ENCODE data around the gene P2RY8. TPM values are rescaled to one million over a fixed set of nuclear protein-coding genes. Genes with fewer than 3 reads are reported as not detected.

Gene P2RY8
- total and polyA plus RNA-seq, 8 donors, result 0.35 to 1.4 (median 0.51) TPM

- DNase-seq (no peak), ATAC-seq (no peak), FAIRE-seq (no peak)
- TF ChIP-seq CTCF (IDR thresholded peaks at IDR 0.05), result no peak
- H3K9me3 ChIP-seq, result no peaks in the 10 kb centered on the region
- H3K27ac ChIP-seq, result no peak overlapping the region
- intact Hi-C loops (cut with DNase I), result no loop called here
- no peaks in the 10 kb centered on the region for H3K36me3 ChIP-seq
- H3K4me1 ChIP-seq, result no peaks in the 10 kb centered on the region
- WGBS, 2 donors, result 71 to 79% methylated on average over 1 of the region's 1 CpG
- no peak overlapping the region for H3K4me3 ChIP-seq
- H3K27me3 ChIP-seq, result peaks cover 0 to 8% (median 0%) of the 10 kb centered on the region in 4 donors
Observed at GRCh38 chrX:1488745-1489144, 48.2 kb downstream of the P2RY8 start.

- ATAC-seq (no peak), FAIRE-seq (no peak), DNase-seq (no peak)
- intact Hi-C loops (cut with DNase I), result no loop called here
- Histone ChIP-seq H3K27me3 (peaks cover 0 to 8% (median 0%) of the 10 kb centered on the region in 4 donors), H3K4me1 (no peaks in the 10 kb centered on the region), H3K36me3 (no peaks in the 10 kb centered on the region), H3K4me3 (no peak overlapping the region), H3K27ac (no peak overlapping the region), H3K9me3 (no peaks in the 10 kb centered on the region)
- TF ChIP-seq CTCF (IDR thresholded peaks at IDR 0.05), result no peak
- WGBS, 2 donors, result 70% methylated on average over 3 of the region's 3 CpGs
Observed at GRCh38 chrX:1488141-1488540, 48.8 kb downstream of the P2RY8 start.

GRCh38 chrX:1487401-1487800 is 49.6 kb downstream of the P2RY8 start:
- Histone ChIP-seq H3K27ac (no peak overlapping the region), H3K27me3 (peaks cover 0 to 8% (median 0%) of the 10 kb centered on the region in 4 donors), H3K4me1 (no peaks in the 10 kb centered on the region), H3K4me3 (no peak overlapping the region), H3K9me3 (no peaks in the 10 kb centered on the region), H3K36me3 (no peaks in the 10 kb centered on the region)
- intact Hi-C loops (cut with DNase I), result no loop called here
- WGBS, 2 donors, result 83 to 85% methylated on average over 5 of the region's 5 CpGs
- peak in 1 of 6 donors; percentile 8 for DNase-seq
- no peak for ATAC-seq
- FAIRE-seq, result no peak
- TF ChIP-seq CTCF (IDR thresholded peaks at IDR 0.05), result no peak

- TF ChIP-seq CTCF (IDR thresholded peaks at IDR 0.05), result no peak
- no peaks in the 10 kb centered on the region for H3K36me3 ChIP-seq
- 55 to 61% methylated on average over 18 of the region's 18 CpGs for WGBS, 2 donors
- ATAC-seq (peak in 2 of 4 donors; percentile 40 to 41), FAIRE-seq (no peak), DNase-seq (peak in 1 of 6 donors; percentile 20)
- intact Hi-C loops (cut with DNase I), result no loop called here
- H3K4me3 ChIP-seq, result no peak overlapping the region
- H3K27me3 ChIP-seq, result peaks cover 0 to 8% (median 0%) of the 10 kb centered on the region in 4 donors
- H3K27ac ChIP-seq, result peak overlapping the region in 1 of 4 donors; percentile 33
- no peaks in the 10 kb centered on the region for H3K9me3 ChIP-seq
- H3K4me1 ChIP-seq, result no peaks in the 10 kb centered on the region
Observed at GRCh38 chrX:1486749-1487361, 50.1 kb downstream of the P2RY8 start.

- FAIRE-seq, result no peak
- TF ChIP-seq CTCF (IDR thresholded peaks at IDR 0.05), result no peak
- 62 to 70% methylated on average over 5 of the region's 5 CpGs for WGBS, 2 donors
- no peak for ATAC-seq
- intact Hi-C loops (cut with DNase I), result no loop called here
- no peak overlapping the region for H3K27ac ChIP-seq
- H3K4me1 ChIP-seq, result no peaks in the 10 kb centered on the region
- peaks cover 0 to 8% (median 0%) of the 10 kb centered on the region in 4 donors for H3K27me3 ChIP-seq
- no peaks in the 10 kb centered on the region for H3K9me3 ChIP-seq
- no peaks in the 10 kb centered on the region for H3K36me3 ChIP-seq
- no peak overlapping the region for H3K4me3 ChIP-seq
- no peak for DNase-seq
Observed at GRCh38 chrX:1486177-1486576, 50.8 kb downstream of the P2RY8 start.
